Parathyroid adenoma (tissue), 2 donors: Measurements from ENCODE around the gene KRT81.

Experiments
- H2AFZ ChIP-seq: fragments of 300-600 bp; sonication (generic); one replicate; pipeline ENCODE4 v1.7.0; 2017; ENCODE audit warnings: antibody characterized with exemption, mild to moderate bottlenecking
- H3K27ac ChIP-seq: fragments of 300-600 bp; sonication (generic); one replicate; pipeline ENCODE4 v1.7.0; 2017
- H3K27me3 ChIP-seq: fragments of 300-600 bp; sonication (generic); one replicate; pipeline ENCODE4 v1.7.0; 2017; ENCODE audit warnings: low read length; ENCODE audit not compliant: control insufficient read depth, insufficient read depth
- H3K36me3 ChIP-seq: fragments of 300-600 bp; sonication (generic); one replicate; pipeline ENCODE4 v1.7.0; 2017; ENCODE audit warnings: low read length; ENCODE audit not compliant: control insufficient read depth, insufficient read depth
- H3K4me1 ChIP-seq: fragments of 300-600 bp; sonication (generic); one replicate; pipeline ENCODE4 v1.7.0; 2017; ENCODE audit warnings: control low read depth
- H3K4me2 ChIP-seq: fragments of 300-600 bp; sonication (generic); one replicate; pipeline ENCODE4 v1.7.0; 2017; ENCODE audit warnings: low read length
- H3K4me3 ChIP-seq: fragments of 300-600 bp; sonication (generic); one replicate; pipeline ENCODE4 v1.7.0; 2017; ENCODE audit warnings: low read depth, low read length
- H3K79me2 ChIP-seq: fragments of 300-600 bp; sonication (generic); one replicate; pipeline ENCODE4 v1.7.0; 2017; ENCODE audit warnings: control low read depth
- H3K9ac ChIP-seq: fragments of 300-600 bp; sonication (generic); one replicate; pipeline ENCODE4 v1.7.0; 2017; ENCODE audit warnings: mild to moderate bottlenecking
- H3K9me3 ChIP-seq: fragments of 300-600 bp; sonication (generic); one replicate; pipeline ENCODE4 v1.7.0; 2017; ENCODE audit warnings: low read length; ENCODE audit not compliant: control insufficient read depth
- TF ChIP-seq, protein P1 (sequence below): fragments of 300-600 bp; sonication (generic); IDR thresholded peaks from one replicate; pipeline ENCODE4 v1.7.0; 2017; ENCODE audit warnings: antibody characterized with exemption, mild to moderate bottlenecking
- donor health status: primary hyperparathyroidism.

Gene KRT81

DNA sequence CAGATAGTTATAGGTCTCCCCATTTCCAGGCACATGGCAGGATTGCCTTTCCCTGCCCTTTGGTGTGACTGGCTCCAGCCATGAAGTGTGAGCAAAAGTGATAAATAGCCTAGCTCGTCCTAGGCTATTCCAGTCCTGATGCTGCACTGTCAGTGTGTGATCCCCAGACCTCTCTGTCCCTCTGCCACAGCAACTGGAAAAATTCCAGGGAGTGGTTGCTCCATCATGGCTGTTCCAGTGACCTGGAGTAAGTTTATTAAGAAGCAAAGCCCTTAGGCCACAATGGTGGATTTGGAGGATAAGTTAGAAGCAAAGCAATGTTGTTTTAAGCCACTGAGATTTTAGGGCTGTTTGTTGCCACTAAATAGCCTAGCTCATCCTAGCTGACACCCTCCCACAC lies 39.7 kb upstream of the KRT81 start:
- Histone ChIP-seq H3K4me1 (peaks cover 20% of the 10 kb centered on the region), H3K79me2 (no peaks in the 10 kb centered on the region), H3K27me3 (no peaks in the 10 kb centered on the region), H3K4me3 (no peak overlapping the region), H3K27ac (no peak overlapping the region), H3K4me2 (no peak overlapping the region), H2AFZ (no peak overlapping the region), H3K9ac (no peak overlapping the region), H3K36me3 (no peaks in the 10 kb centered on the region), H3K9me3 (no peaks in the 10 kb centered on the region)
- TF ChIP-seq, protein P1, sequence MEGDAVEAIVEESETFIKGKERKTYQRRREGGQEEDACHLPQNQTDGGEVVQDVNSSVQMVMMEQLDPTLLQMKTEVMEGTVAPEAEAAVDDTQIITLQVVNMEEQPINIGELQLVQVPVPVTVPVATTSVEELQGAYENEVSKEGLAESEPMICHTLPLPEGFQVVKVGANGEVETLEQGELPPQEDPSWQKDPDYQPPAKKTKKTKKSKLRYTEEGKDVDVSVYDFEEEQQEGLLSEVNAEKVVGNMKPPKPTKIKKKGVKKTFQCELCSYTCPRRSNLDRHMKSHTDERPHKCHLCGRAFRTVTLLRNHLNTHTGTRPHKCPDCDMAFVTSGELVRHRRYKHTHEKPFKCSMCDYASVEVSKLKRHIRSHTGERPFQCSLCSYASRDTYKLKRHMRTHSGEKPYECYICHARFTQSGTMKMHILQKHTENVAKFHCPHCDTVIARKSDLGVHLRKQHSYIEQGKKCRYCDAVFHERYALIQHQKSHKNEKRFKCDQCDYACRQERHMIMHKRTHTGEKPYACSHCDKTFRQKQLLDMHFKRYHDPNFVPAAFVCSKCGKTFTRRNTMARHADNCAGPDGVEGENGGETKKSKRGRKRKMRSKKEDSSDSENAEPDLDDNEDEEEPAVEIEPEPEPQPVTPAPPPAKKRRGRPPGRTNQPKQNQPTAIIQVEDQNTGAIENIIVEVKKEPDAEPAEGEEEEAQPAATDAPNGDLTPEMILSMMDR: no peak

GRCh38 chr12:52327830-52328500 lies 36.6 kb upstream of the KRT81 start:
- TF ChIP-seq, protein P1: no peak
- H3K27ac ChIP-seq: no peak overlapping the region
- no peak overlapping the region for H3K4me2 ChIP-seq
- H3K27me3 ChIP-seq: no peaks in the 10 kb centered on the region
- no peak overlapping the region for H3K9ac ChIP-seq
- no peak overlapping the region for H3K4me3 ChIP-seq
- H3K4me1 ChIP-seq: peaks cover 9% of the 10 kb centered on the region
- H3K79me2 ChIP-seq: no peaks in the 10 kb centered on the region
- no peaks in the 10 kb centered on the region for H3K36me3 ChIP-seq
- no peaks in the 10 kb centered on the region for H3K9me3 ChIP-seq
- H2AFZ ChIP-seq: no peak overlapping the region

GRCh38 chr12:52327052-52327829 lies 35.9 kb upstream of the KRT81 start:
- no peak overlapping the region for H2AFZ ChIP-seq
- H3K4me3 ChIP-seq: no peak overlapping the region
- peaks cover 4% of the 10 kb centered on the region for H3K4me1 ChIP-seq
- H3K79me2 ChIP-seq: no peaks in the 10 kb centered on the region
- no peak overlapping the region for H3K27ac ChIP-seq
- H3K27me3 ChIP-seq: no peaks in the 10 kb centered on the region
- TF ChIP-seq, protein P1: peak; percentile 91
- H3K36me3 ChIP-seq: no peaks in the 10 kb centered on the region
- H3K4me2 ChIP-seq: no peak overlapping the region
- H3K9ac ChIP-seq: no peak overlapping the region
- H3K9me3 ChIP-seq: no peaks in the 10 kb centered on the region

DNA sequence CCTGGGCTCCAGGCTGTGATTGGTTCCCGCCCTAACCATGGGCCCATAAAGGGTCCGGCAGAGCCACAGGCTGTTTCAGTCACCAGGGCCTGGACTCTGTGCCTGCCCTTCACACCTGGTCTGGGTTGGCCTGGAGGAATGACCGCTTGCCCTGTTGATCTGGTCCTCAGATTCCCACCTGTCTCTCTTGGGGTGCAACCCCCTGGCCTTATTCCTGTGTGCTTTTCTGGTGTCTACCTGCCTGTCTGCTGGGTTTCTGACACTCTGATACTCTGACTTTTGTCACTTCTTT lies 32.8 kb upstream of the KRT81 start:
- no peaks in the 10 kb centered on the region for H3K4me1 ChIP-seq
- no peak overlapping the region for H3K4me2 ChIP-seq
- no peak overlapping the region for H2AFZ ChIP-seq
- no peaks in the 10 kb centered on the region for H3K27me3 ChIP-seq
- no peak overlapping the region for H3K4me3 ChIP-seq
- no peak overlapping the region for H3K27ac ChIP-seq
- no peak overlapping the region for H3K9ac ChIP-seq
- H3K79me2 ChIP-seq: no peaks in the 10 kb centered on the region
- H3K9me3 ChIP-seq: no peaks in the 10 kb centered on the region
- TF ChIP-seq, protein P1: no peak
- H3K36me3 ChIP-seq: no peaks in the 10 kb centered on the region
